Colonic mucosa (tissue), 4 donors: ENCODE measurements around the gene SMARCAL1. TPM values are rescaled to one million over a fixed set of nuclear protein-coding genes. Genes with fewer than 3 reads are reported as not detected.

Source experiments
- DNase-seq: peaks from one replicate; pipeline ENCODE4 v3.0.0-alpha.2; 2020
- H3K27ac ChIP-seq: fragments of 200-600 bp; one replicate; pipeline ENCODE4 v1.8.0; 2021
- H3K27me3 ChIP-seq: fragments of 200-600 bp; one replicate; pipeline ENCODE4 v1.8.0; 2021
- H3K36me3 ChIP-seq: fragments of 200-600 bp; one replicate; pipeline ENCODE4 v1.8.0; 2021
- H3K4me1 ChIP-seq: fragments of 200-600 bp; one replicate; pipeline ENCODE4 v1.8.0; 2021; ENCODE audit warnings: mild to moderate bottlenecking
- H3K4me3 ChIP-seq: fragments of 200-600 bp; one replicate; pipeline ENCODE4 v1.8.0; 2021
- H3K9ac ChIP-seq, 2 donors: one replicate each; pipeline ENCODE4 v1.7.0; 2013; ENCODE audit warnings: control low read depth in 2 of 2, low read depth in 2 of 2, low read length in 2 of 2
- H3K9me3 ChIP-seq: fragments of 200-600 bp; one replicate; pipeline ENCODE4 v1.8.0; 2021
- CTCF ChIP-seq: fragments of 200-600 bp; IDR thresholded peaks from one replicate; pipeline ENCODE4 v1.8.0; 2022; ENCODE audit warnings: antibody characterized with exemption, mild to moderate bottlenecking
- intact Hi-C: fragments of 100-400 bp; cut with DNase I; formaldehyde crosslinking; loops from one replicate; pipeline ENCODE4 v1.14.1; 2022
- total RNA-seq, 2 donors: library from RNA; stranded (reverse); fragmentation: NEBNext Ultra II Directional in 1 of 2; extraction: Animal tissue kit (Norgen Biotek cat#: 25700) in 1 of 2; gene quantifications; one replicate each; pipeline ENCODE4 v1.2.1, GENCODE V29; 2021
- donor health status: healthy.
- donor health status: DM: no; HTN: no; CAD: no.
- donor health status: DM: no; HTN: no; CAD: no.

SMARCAL1 gene
- total RNA-seq, 2 donors from 2014 or later = 13.8 to 18.1 TPM

- DNase-seq = no peak
- H3K9me3 ChIP-seq = no peaks in the 10 kb centered on the region
- H3K27me3 ChIP-seq = no peaks in the 10 kb centered on the region
- no peaks in the 10 kb centered on the region for H3K4me1 ChIP-seq
- H3K27ac ChIP-seq = no peak overlapping the region
- no peak overlapping the region for H3K9ac ChIP-seq
- H3K36me3 ChIP-seq = no peaks in the 10 kb centered on the region
- intact Hi-C loops = no loop called here
- TF ChIP-seq CTCF = no peak
- H3K4me3 ChIP-seq = no peak overlapping the region
Observed at GRCh38 chr2:216446343-216446742, 34.1 kb downstream of the SMARCAL1 start.

- H3K27ac ChIP-seq = no peak overlapping the region
- no peak overlapping the region for H3K9ac ChIP-seq
- no peak for DNase-seq
- no peak for TF ChIP-seq CTCF
- no peaks in the 10 kb centered on the region for H3K36me3 ChIP-seq
- H3K9me3 ChIP-seq = no peaks in the 10 kb centered on the region
- H3K4me3 ChIP-seq = no peak overlapping the region
- intact Hi-C loops = no loop called here
- no peaks in the 10 kb centered on the region for H3K27me3 ChIP-seq
- H3K4me1 ChIP-seq = no peaks in the 10 kb centered on the region
Observed at GRCh38 chr2:216447293-216447692, 35.0 kb downstream of the SMARCAL1 start.

GRCh38 chr2:216448829-216449228 lies 36.5 kb downstream of the SMARCAL1 start:
- H3K27ac ChIP-seq = no peak overlapping the region
- H3K9me3 ChIP-seq = no peaks in the 10 kb centered on the region
- no peak for DNase-seq
- no peak overlapping the region for H3K4me3 ChIP-seq
- no peaks in the 10 kb centered on the region for H3K4me1 ChIP-seq
- no peak for TF ChIP-seq CTCF
- H3K36me3 ChIP-seq = no peaks in the 10 kb centered on the region
- no peak overlapping the region for H3K9ac ChIP-seq
- intact Hi-C loops = no loop called here
- H3K27me3 ChIP-seq = no peaks in the 10 kb centered on the region

- DNase-seq = no peak
- no peak overlapping the region for H3K9ac ChIP-seq
- H3K9me3 ChIP-seq = no peaks in the 10 kb centered on the region
- H3K27me3 ChIP-seq = no peaks in the 10 kb centered on the region
- intact Hi-C loops = no loop called here
- TF ChIP-seq CTCF = no peak
- peaks cover 10% of the 10 kb centered on the region for H3K36me3 ChIP-seq
- H3K27ac ChIP-seq = no peak overlapping the region
- H3K4me3 ChIP-seq = no peak overlapping the region
- H3K4me1 ChIP-seq = no peaks in the 10 kb centered on the region
Observed at GRCh38 chr2:216450346-216450745, 38.1 kb downstream of the SMARCAL1 start.

- Histone ChIP-seq H3K9ac (no peak overlapping the region), H3K4me3 (no peak overlapping the region), H3K27ac (no peak overlapping the region), H3K27me3 (no peaks in the 10 kb centered on the region), H3K9me3 (no peaks in the 10 kb centered on the region), H3K4me1 (no peaks in the 10 kb centered on the region), H3K36me3 (peaks cover 10% of the 10 kb centered on the region)
- no peak for DNase-seq
- intact Hi-C loops = no loop called here
- TF ChIP-seq CTCF = no peak
Observed at GRCh38 chr2:216450784-216451183, 38.5 kb downstream of the SMARCAL1 start.
